TTC549 (cell line): ENCODE measurements around the gene ACTN3.
"Not testable (repeated sequence)": the region's sequence is repeated elsewhere in the genome, so short reads cannot be mapped to it uniquely, and the experiment has no call there.

Experiments
- FAIRE-seq: peaks from 2 replicates; lab custom pipeline; 2012; peaks lifted over from hg19 to GRCh38; lab: Jason Lieb, UNC

The ACTN3 gene

DNA sequence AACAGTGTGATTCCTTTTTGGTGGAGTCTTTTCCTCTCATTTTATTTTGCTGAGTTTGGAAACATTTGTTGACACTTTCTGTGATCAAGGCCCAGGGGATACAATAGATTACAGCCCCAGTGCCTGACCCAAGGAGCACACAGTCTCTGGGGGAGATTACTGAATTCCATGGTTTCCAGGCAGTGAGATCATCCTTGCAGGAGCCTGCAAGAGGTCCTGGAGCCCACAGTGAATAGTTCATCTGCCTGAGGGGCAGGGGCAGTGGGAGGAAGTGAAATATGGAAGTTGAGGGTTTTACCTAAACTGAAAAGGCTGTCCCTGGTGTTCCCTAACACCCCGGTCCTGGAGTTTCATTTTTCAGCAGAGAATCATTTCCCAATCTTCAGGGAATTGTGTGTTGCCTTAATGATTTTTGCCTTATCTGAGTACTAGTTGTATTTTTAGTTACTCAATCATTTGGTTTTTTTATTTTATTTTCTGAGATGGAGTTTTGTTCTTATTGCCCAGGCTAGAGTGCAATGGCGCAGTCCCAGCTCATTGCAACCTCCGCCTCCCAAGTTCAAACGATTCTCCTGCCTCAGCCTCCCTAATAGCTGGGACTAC is 54.0 kb downstream of the ACTN3 start:
- FAIRE-seq, result no peak

DNA sequence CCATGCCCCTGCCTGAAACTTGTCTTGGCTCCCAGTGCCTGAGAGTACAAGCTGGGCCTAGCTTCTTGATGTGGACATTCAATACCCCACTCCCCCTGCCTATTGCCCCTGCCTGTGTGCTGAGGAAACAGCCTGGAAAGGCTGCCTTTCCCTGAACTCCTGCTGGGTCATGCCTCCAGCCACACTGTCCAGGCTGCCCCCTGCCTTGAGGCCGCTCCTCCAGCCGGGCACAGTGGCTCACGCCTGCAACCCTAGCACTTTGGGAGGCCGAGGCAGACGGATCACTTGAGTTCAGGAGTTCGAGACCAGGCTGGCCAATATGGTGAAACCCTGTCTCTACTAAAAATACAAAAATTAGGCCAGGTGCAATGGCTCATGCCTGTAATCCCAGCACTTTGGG is 56.4 kb downstream of the ACTN3 start:
- FAIRE-seq, result no peak

DNA sequence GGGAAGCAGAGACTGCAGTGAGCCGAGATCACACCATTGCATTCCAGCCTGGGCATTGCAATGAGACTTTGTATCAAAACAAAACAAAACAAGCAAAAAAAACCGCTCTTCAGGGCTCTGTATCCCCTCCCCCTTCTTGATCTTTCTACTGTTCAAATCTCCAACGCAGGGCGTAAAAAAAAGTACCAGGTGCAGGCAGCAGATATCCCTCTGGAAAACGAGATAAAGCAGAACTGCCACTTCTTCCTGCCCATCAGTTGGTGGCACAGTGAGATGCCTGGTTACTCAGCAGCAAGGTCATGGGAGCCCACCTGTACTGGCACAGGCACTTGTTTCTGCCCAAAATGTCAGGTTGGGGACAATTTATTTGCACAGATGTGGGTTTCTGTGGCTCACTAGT is 57.5 kb downstream of the ACTN3 start:
- no peak for FAIRE-seq

DNA sequence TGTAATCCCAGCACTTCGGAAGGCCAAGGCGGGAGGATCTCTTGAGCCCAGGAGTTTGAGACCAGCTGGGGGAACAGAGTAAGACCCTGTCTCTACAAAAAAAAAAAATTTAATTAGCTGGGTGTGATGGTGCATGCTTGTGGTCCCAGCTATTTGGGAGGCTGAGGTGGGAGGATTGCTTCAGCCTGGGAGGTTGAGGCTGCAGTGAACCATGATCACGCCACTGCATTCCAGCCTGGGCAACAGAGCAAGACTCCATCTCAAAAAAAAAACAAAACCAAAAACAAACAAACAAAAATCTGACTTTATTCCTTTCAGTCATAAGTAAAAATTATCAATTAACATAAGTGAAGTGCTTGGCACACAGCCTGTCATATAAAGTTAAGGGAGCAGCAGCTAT is 59.9 kb downstream of the ACTN3 start:
- not testable (repeated sequence) for FAIRE-seq

DNA sequence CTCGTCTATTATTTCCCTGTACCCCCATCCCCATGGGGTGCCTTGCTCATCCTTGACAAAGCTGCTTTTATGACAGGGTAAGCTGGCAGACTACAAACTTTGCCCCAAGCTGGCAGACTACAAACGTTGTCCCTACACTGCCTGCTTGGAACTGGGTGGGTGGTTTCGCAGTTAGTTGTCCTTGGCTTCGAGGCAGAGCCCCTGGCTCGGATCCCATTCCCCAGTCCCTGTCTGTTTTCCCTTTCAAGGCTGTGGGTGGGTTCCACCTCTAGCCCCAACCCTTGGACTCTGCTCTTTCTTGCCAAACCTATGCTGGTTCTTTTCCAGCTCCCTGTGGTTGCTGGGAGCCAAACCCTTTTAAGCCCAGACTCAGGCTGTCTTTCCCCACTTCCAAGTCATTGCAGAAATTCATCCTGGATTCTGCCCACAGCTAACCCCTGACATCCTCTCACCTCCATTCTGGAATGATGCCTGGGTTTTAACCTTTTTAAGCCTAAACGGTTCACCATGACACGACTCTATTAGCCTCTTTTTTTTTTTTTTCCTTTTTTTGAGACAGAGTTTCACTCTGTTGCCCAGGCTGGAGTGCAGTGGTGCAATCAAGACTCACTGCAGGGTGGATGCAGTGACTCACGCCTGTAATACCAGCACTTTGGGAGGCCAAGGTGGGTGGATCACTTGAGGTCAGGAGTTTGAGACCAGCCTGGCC is 60.6 kb downstream of the ACTN3 start:
- no peak for FAIRE-seq

DNA sequence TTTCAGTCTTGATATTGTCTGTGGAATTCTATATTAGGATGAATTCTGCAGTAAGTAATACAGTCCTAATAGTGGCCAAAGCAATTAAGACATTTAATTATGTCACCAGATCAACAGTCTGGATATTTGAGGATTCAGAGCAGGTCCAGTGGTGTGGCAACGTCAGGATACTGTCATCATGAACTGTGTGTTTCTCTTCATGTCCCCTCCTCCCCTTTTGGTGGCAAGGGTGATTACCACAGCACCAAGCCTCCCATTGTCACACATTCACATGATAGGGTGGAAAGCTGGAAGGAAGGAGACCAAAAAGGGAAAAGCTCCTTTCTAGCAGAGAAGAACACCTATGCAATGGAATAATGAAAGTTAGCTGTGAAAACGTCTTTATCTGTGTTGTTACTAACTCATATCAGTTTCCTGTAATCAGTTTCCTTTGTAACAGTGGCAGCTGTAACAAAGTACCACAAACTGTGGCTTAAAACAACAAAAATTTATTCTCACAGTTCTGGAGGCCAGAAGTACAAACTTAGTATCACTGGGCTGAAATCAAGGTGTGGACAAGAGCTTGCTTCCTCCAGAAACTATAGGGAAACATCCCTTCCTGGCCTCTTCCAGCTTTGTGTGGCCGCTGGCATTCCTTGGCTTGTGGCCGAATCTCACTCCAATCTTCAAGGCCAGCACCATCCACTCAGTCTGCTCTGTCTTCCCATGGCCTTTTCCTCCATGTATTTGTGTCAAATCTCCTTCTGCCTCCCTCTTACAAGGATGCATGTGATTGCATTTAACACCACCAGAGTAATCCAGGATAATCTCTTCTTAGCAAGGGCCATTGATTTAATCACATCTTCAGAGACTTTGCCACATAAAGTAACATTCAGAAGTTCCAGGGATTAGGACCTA is 63.3 kb downstream of the ACTN3 start:
- FAIRE-seq, result no peak

DNA sequence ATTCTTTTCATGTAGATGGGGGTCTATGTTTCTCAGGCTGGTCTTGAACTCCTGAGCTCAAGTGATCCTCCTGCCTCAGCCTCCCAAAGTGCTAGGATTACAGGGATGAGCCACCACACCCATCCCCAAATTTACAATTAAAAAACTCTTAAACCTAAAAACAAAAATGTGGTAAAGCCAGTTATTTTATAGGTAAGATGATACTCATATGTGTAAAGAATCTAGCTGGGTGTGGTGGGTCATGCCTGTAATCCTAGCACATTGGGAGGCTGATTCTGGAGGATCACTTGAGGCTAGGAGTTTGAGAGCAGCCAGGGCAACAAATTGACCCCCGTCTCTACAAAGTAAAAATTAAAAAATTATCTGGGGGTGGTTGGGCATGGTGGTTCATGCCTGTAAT is 65.8 kb downstream of the ACTN3 start:
- FAIRE-seq, result no peak
